Loucy (cell line): ENCODE results near the gene MAP4K1.

Source experiments
- EZH2phosphoT487 ChIP-seq: fragments of 200-600 bp; IDR thresholded peaks from 2 replicates; pipeline ENCODE4 v1.6.1; 2018; ENCODE audit warnings: antibody characterized with exemption, mild to moderate bottlenecking, moderate library complexity, borderline replicate concordance
- TF ChIP-seq, protein P1 (sequence below): fragments of 200-600 bp; sonication (generic); conservative IDR thresholded peaks from 2 replicates; pipeline ENCODE4 v1.5.1; 2014; ENCODE audit warnings: mild to moderate bottlenecking, antibody characterized with exemption, low read length

DNA sequence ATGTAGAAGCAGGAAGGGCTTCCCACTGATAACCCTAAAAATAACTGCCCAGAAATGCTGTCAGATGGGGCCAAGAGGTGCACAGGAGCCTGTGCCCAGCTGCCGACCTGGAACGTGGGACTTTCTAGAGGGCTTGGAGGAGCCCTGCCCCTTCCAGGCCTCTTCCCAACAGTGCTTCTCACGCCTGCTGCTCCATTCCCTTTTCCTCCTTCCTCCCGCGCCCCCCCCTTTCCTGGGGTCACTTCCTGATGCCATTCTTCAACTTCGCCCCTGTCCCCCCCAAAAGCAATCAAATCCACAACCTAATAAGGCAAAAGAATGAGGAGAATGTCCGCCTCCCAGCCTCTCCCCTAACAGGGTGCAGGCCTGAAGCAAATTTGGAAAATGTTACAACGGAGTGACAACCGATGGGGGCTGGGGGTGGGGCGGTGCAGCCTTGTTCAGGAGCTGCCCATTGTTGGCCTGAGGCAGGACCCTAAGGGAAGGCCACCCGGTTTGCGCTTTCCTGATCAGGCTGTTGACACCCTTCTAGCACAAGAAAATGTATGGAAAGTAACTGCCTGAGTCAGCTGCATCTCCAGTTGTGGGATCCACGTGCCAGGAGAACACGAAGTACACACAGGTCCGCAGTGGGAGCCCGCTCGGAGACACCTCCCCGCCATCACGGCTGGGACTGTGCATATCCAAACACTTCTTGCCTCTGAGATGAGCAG lies 48.4 kb upstream of the MAP4K1 start:
- TF ChIP-seq, protein P1, sequence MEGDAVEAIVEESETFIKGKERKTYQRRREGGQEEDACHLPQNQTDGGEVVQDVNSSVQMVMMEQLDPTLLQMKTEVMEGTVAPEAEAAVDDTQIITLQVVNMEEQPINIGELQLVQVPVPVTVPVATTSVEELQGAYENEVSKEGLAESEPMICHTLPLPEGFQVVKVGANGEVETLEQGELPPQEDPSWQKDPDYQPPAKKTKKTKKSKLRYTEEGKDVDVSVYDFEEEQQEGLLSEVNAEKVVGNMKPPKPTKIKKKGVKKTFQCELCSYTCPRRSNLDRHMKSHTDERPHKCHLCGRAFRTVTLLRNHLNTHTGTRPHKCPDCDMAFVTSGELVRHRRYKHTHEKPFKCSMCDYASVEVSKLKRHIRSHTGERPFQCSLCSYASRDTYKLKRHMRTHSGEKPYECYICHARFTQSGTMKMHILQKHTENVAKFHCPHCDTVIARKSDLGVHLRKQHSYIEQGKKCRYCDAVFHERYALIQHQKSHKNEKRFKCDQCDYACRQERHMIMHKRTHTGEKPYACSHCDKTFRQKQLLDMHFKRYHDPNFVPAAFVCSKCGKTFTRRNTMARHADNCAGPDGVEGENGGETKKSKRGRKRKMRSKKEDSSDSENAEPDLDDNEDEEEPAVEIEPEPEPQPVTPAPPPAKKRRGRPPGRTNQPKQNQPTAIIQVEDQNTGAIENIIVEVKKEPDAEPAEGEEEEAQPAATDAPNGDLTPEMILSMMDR = no peak
- TF ChIP-seq EZH2phosphoT487 = no peak
